Loucy (cell line): Measurements from ENCODE around the gene GALNT18.

Experiments
- H2AFZ ChIP-seq: fragments of 200-600 bp; sonication (generic); 2 replicates; pipeline ENCODE4 v1.6.0; 2016; ENCODE audit warnings: antibody characterized with exemption, mild to moderate bottlenecking, low read length, moderate library complexity
- H3F3A ChIP-seq: fragments of 200-600 bp; 2 replicates; pipeline ENCODE4 v1.6.0; 2016; ENCODE audit warnings: antibody characterized with exemption, low read depth, mild to moderate bottlenecking
- H3K27me3 ChIP-seq: fragments of 200-600 bp; sonication (generic); 2 replicates; pipeline ENCODE4 v1.6.1; 2014; ENCODE audit warnings: low read length, mild to moderate bottlenecking; ENCODE audit not compliant: insufficient read depth, poor library complexity, severe bottlenecking
- H3K36me3 ChIP-seq: fragments of 200-600 bp; sonication (generic); 2 replicates; pipeline ENCODE4 v1.6.1; 2016; ENCODE audit warnings: low read length; ENCODE audit not compliant: insufficient read depth
- H3K4me1 ChIP-seq: fragments of 200-600 bp; sonication (generic); 2 replicates; pipeline ENCODE4 v1.5.1; 2014; ENCODE audit warnings: low read length, mild to moderate bottlenecking; ENCODE audit not compliant: insufficient read depth, poor library complexity, severe bottlenecking
- H3K4me2 ChIP-seq: fragments of 200-600 bp; sonication (generic); 2 replicates; pipeline ENCODE4 v1.6.0; 2014; ENCODE audit warnings: antibody characterized with exemption, low read length, low read depth, mild to moderate bottlenecking; ENCODE audit not compliant: poor library complexity, severe bottlenecking
- H3K4me3 ChIP-seq: fragments of 200-600 bp; sonication (generic); 2 replicates; pipeline ENCODE4 v1.5.1; 2014; ENCODE audit warnings: low read length, mild to moderate bottlenecking, mixed read lengths; ENCODE audit not compliant: poor library complexity, severe bottlenecking
- H3K79me2 ChIP-seq: fragments of 200-600 bp; sonication (generic); 2 replicates; pipeline ENCODE4 v1.6.1; 2014; ENCODE audit warnings: low read length; ENCODE audit not compliant: insufficient read depth
- H3K9ac ChIP-seq: fragments of 200-600 bp; sonication (generic); 2 replicates; pipeline ENCODE4 v1.6.0; 2014; ENCODE audit warnings: mild to moderate bottlenecking, low read depth, low read length, moderate library complexity; ENCODE audit not compliant: poor library complexity, severe bottlenecking
- H3K9me2 ChIP-seq: fragments of 200-600 bp; sonication (generic); replicated peaks from 2 replicates; pipeline ENCODE4 v1.6.1; 2016; ENCODE audit warnings: low read depth, low read length, mixed read lengths
- H3K9me3 ChIP-seq: fragments of 200-600 bp; sonication (generic); 2 replicates; pipeline ENCODE4 v1.6.1; 2014; ENCODE audit warnings: mild to moderate bottlenecking, antibody characterized with exemption, low read length, low read depth; ENCODE audit not compliant: insufficient read depth
- H4K20me1 ChIP-seq: fragments of 200-600 bp; sonication (generic); 2 replicates; pipeline ENCODE4 v1.6.0; 2014; ENCODE audit warnings: antibody characterized with exemption, low read length, mild to moderate bottlenecking; ENCODE audit not compliant: insufficient read depth, poor library complexity, severe bottlenecking
- EZH2phosphoT487 ChIP-seq: fragments of 200-600 bp; IDR thresholded peaks from 2 replicates; pipeline ENCODE4 v1.6.1; 2018; ENCODE audit warnings: antibody characterized with exemption, mild to moderate bottlenecking, moderate library complexity, borderline replicate concordance
- TF ChIP-seq, protein P1 (sequence below): fragments of 200-600 bp; sonication (generic); conservative IDR thresholded peaks from 2 replicates; pipeline ENCODE4 v1.5.1; 2014; ENCODE audit warnings: mild to moderate bottlenecking, antibody characterized with exemption, low read length

Gene GALNT18

DNA sequence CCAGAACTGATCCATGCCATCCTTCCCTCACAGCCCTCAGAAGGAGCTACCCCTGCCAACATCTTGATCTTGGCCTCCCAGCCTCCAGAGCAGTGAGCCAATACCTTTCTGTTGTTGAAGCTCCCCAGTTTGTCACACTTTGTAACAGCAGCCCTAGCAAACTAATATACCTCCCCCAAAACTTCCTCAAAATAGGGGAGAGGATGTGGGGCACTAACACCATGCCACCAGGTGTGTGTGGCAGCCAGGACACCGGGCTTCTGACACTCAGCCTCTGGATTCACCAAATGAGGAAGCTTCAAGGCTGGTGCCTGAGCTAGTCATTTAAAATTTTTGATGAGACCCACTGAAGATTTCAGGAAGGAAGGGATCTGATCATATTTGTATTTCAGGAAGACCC is 353.7 kb downstream of the GALNT18 start:
- no peak overlapping the region for H2AFZ ChIP-seq
- no peaks in the 10 kb centered on the region for H3F3A ChIP-seq
- no peaks in the 10 kb centered on the region for H3K9me2 ChIP-seq
- no peaks in the 10 kb centered on the region for H4K20me1 ChIP-seq
- H3K4me3 ChIP-seq, result no peak overlapping the region
- H3K4me2 ChIP-seq, result no peak overlapping the region
- TF ChIP-seq, protein P1, sequence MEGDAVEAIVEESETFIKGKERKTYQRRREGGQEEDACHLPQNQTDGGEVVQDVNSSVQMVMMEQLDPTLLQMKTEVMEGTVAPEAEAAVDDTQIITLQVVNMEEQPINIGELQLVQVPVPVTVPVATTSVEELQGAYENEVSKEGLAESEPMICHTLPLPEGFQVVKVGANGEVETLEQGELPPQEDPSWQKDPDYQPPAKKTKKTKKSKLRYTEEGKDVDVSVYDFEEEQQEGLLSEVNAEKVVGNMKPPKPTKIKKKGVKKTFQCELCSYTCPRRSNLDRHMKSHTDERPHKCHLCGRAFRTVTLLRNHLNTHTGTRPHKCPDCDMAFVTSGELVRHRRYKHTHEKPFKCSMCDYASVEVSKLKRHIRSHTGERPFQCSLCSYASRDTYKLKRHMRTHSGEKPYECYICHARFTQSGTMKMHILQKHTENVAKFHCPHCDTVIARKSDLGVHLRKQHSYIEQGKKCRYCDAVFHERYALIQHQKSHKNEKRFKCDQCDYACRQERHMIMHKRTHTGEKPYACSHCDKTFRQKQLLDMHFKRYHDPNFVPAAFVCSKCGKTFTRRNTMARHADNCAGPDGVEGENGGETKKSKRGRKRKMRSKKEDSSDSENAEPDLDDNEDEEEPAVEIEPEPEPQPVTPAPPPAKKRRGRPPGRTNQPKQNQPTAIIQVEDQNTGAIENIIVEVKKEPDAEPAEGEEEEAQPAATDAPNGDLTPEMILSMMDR, result no peak
- TF ChIP-seq EZH2phosphoT487, result no peak
- no peaks in the 10 kb centered on the region for H3K36me3 ChIP-seq
- H3K9ac ChIP-seq, result no peak overlapping the region
- no peaks in the 10 kb centered on the region for H3K9me3 ChIP-seq
- no peaks in the 10 kb centered on the region for H3K27me3 ChIP-seq
- peaks cover 14% of the 10 kb centered on the region for H3K4me1 ChIP-seq
- H3K79me2 ChIP-seq, result no peaks in the 10 kb centered on the region

DNA sequence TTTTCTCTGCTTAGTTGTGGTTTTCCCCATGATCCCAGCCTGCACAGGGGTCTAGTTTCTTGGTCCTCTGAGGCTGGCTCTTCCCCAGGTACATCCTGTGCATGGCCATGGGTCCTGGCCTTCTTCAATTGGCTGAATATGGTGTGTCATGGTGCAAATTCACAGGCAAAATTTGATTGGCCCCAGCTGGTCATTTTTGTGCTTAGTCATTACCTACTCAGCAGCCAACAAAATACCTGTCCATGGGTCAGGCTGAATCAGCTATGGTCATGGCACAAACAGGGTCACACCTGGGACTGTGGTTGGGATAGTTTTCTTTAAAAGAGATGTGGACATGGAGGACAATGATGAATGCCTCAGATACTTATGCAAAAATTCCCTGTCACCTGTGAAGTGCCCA is 354.5 kb downstream of the GALNT18 start:
- TF ChIP-seq EZH2phosphoT487, result no peak
- TF ChIP-seq, protein P1, result no peak
- Histone ChIP-seq H3K36me3 (no peaks in the 10 kb centered on the region), H2AFZ (no peak overlapping the region), H3K27me3 (no peaks in the 10 kb centered on the region), H3K9ac (no peak overlapping the region), H3K4me2 (no peak overlapping the region), H3K4me3 (no peak overlapping the region), H3F3A (no peaks in the 10 kb centered on the region), H3K79me2 (no peaks in the 10 kb centered on the region), H3K9me2 (no peaks in the 10 kb centered on the region), H3K4me1 (peaks cover 14% of the 10 kb centered on the region), H4K20me1 (no peaks in the 10 kb centered on the region), H3K9me3 (no peaks in the 10 kb centered on the region)

DNA sequence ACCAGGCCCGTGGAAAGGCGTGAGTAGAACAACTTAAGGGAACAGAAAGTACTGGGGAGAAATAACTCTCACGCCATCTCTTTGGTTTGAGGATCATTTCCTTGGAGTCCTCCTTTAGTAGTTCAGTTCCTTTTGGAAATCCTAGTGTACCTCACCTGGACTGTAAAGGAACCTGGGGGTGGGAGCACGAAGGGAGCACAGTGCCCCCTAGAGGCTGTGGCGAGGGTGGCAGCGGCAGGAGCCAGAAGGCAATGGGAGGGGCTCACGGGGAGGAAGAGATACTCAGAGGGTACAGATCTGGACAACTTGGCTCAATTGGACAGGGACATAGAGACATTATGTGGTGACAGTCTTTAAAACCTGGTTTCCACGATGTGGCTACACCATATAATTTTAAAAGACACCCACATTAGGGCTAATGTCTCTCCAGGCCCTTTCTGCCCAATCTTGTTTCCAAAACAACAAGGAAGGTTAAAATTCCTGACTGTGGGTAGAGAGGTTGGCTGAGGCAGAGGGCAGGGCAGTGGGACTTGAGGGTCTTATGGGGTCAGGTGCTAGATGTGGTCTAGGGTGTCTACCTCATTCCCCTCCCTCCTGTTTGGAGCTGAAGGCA is 355.7 kb downstream of the GALNT18 start:
- H3F3A ChIP-seq, result no peaks in the 10 kb centered on the region
- no peaks in the 10 kb centered on the region for H3K9me3 ChIP-seq
- peaks cover 14% of the 10 kb centered on the region for H3K4me1 ChIP-seq
- no peak overlapping the region for H3K4me2 ChIP-seq
- no peaks in the 10 kb centered on the region for H3K9me2 ChIP-seq
- no peaks in the 10 kb centered on the region for H3K36me3 ChIP-seq
- H2AFZ ChIP-seq, result no peak overlapping the region
- no peaks in the 10 kb centered on the region for H4K20me1 ChIP-seq
- no peak overlapping the region for H3K4me3 ChIP-seq
- no peaks in the 10 kb centered on the region for H3K27me3 ChIP-seq
- TF ChIP-seq, protein P1, result peak; percentile 99
- no peak for TF ChIP-seq EZH2phosphoT487
- no peak overlapping the region for H3K9ac ChIP-seq
- H3K79me2 ChIP-seq, result no peaks in the 10 kb centered on the region
